LNCAP (cell line): ENCODE measurements around the gene NWD2.

ENCODE experiments used
- CTCF ChIP-seq: fragments of 450-650 bp; IDR thresholded peaks from 2 replicates; pipeline ENCODE4 v1.5.1; 2017; ENCODE audit warnings: mild to moderate bottlenecking

NWD2 gene

GRCh38 chr4:37305984-37306383 is 61.4 kb downstream of the NWD2 start:
- no peak for TF ChIP-seq CTCF

GRCh38 chr4:37317104-37317643 is 72.6 kb downstream of the NWD2 start:
- TF ChIP-seq CTCF = no peak

GRCh38 chr4:37320513-37321235 is 76.1 kb downstream of the NWD2 start:
- no peak for TF ChIP-seq CTCF

- TF ChIP-seq CTCF = no peak
Measured at GRCh38 chr4:37322122-37322521, 77.6 kb downstream of the NWD2 start.

GRCh38 chr4:37324546-37324945 is 80.0 kb downstream of the NWD2 start:
- TF ChIP-seq CTCF = no peak

GRCh38 chr4:37326852-37327251 is 82.3 kb downstream of the NWD2 start:
- TF ChIP-seq CTCF = no peak

- TF ChIP-seq CTCF = no peak
Measured at GRCh38 chr4:37338972-37339371, 94.4 kb downstream of the NWD2 start.
